ENCODE measurements around the gene ARFGAP1. TPM values are rescaled to one million over a fixed set of nuclear protein-coding genes. Genes with fewer than 3 reads are reported as not detected.

Gene ARFGAP1
- total and polyA plus RNA-seq, 2 donors from 2014 or later = 40.4 to 84.3 TPM

GRCh38 chr20:63268671-63269439 lies 3.8 kb upstream of the ARFGAP1 start:
- FAIRE-seq (no peak), DNase-seq (peak in 3 of 5 donors; percentile 58 to 78 (median 71))
- no peak overlapping the region for H3K4me3 ChIP-seq (ENCODE audit: low read length in 3 of 3)
- no peaks in the 10 kb centered on the region for H3K27me3 ChIP-seq (ENCODE audit: control insufficient read depth, insufficient read depth, low read length)
- H3K4me1 ChIP-seq (ENCODE audit: control insufficient read depth in 2 of 3, insufficient read depth in 2 of 3, low read depth in 1 of 3, low read length in 3 of 3) = peaks cover 3 to 6% (median 5%) of the 10 kb centered on the region in 3 donors
- no peaks in the 10 kb centered on the region for H3K9me3 ChIP-seq (ENCODE audit: control insufficient read depth in 2 of 3, insufficient read depth in 1 of 3, low read length in 3 of 3)
- H3K27ac ChIP-seq (ENCODE audit: low read depth in 2 of 2, low read length in 2 of 2) = no peak overlapping the region
- intact Hi-C loops (cut with DNase I) = no loop called here
- H3K36me3 ChIP-seq (ENCODE audit: control insufficient read depth in 2 of 3, insufficient read depth in 3 of 3, low read length in 3 of 3) = peaks cover 0 to 2% (median 0%) of the 10 kb centered on the region in 3 donors
- no peak overlapping the region for H3K9ac ChIP-seq (ENCODE audit: low read length in 3 of 3)
- TF ChIP-seq CTCF (IDR thresholded peaks at IDR 0.05; ENCODE audit: borderline replicate concordance, extremely low read depth, insufficient read depth) = no peak

- Histone ChIP-seq H3K36me3 (ENCODE audit: control insufficient read depth in 2 of 3, insufficient read depth in 3 of 3, low read length in 3 of 3) (peaks cover 0 to 2% (median 0%) of the 10 kb centered on the region in 3 donors), H3K27me3 (ENCODE audit: control insufficient read depth, insufficient read depth, low read length) (no peaks in the 10 kb centered on the region), H3K4me1 (ENCODE audit: control insufficient read depth in 2 of 3, insufficient read depth in 2 of 3, low read depth in 1 of 3, low read length in 3 of 3) (peaks cover 3 to 13% (median 9%) of the 10 kb centered on the region in 3 donors), H3K9ac (ENCODE audit: low read length in 3 of 3) (no peak overlapping the region), H3K9me3 (ENCODE audit: control insufficient read depth in 2 of 3, insufficient read depth in 1 of 3, low read length in 3 of 3) (no peaks in the 10 kb centered on the region), H3K4me3 (ENCODE audit: low read length in 3 of 3) (no peak overlapping the region), H3K27ac (ENCODE audit: low read depth in 2 of 2, low read length in 2 of 2) (no peak overlapping the region)
- no peak for DNase-seq
- no peak for FAIRE-seq
- no peak for TF ChIP-seq CTCF (IDR thresholded peaks at IDR 0.05; ENCODE audit: borderline replicate concordance, extremely low read depth, insufficient read depth)
- intact Hi-C loops (cut with DNase I) = no loop called here
These were observed 2.9 kb upstream of the ARFGAP1 start for GRCh38 chr20:63269724-63270123.

- Histone ChIP-seq H3K9ac (ENCODE audit: low read length in 3 of 3) (no peak overlapping the region), H3K9me3 (ENCODE audit: control insufficient read depth in 2 of 3, insufficient read depth in 1 of 3, low read length in 3 of 3) (no peaks in the 10 kb centered on the region), H3K27me3 (ENCODE audit: control insufficient read depth, insufficient read depth, low read length) (no peaks in the 10 kb centered on the region), H3K27ac (ENCODE audit: low read depth in 2 of 2, low read length in 2 of 2) (no peak overlapping the region), H3K36me3 (ENCODE audit: control insufficient read depth in 2 of 3, insufficient read depth in 3 of 3, low read length in 3 of 3) (peaks cover 0 to 2% (median 0%) of the 10 kb centered on the region in 3 donors), H3K4me1 (ENCODE audit: control insufficient read depth in 2 of 3, insufficient read depth in 2 of 3, low read depth in 1 of 3, low read length in 3 of 3) (peaks cover 3 to 13% (median 9%) of the 10 kb centered on the region in 3 donors), H3K4me3 (ENCODE audit: low read length in 3 of 3) (no peak overlapping the region)
- DNase-seq = no peak
- intact Hi-C loops (cut with DNase I) = no loop called here
- FAIRE-seq = no peak
- no peak for TF ChIP-seq CTCF (IDR thresholded peaks at IDR 0.05; ENCODE audit: borderline replicate concordance, extremely low read depth, insufficient read depth)
These were observed 1.8 kb upstream of the ARFGAP1 start for GRCh38 chr20:63270606-63271325.
